Stimulated activated CD4-positive, alpha-beta T cell treated with anti-CD3 and anti-CD28 coated beads, Interleukin-4, amount 100 ng/mL, for 48 hours (primary cell): Measurements from ENCODE around the gene CENPN.

Experiments used
- DNase-seq, 2 donors: peaks; one replicate each; pipeline ENCODE4 v3.0.0-alpha.2; 2020; ENCODE audit warnings: low read depth in 2 of 2

CENPN gene

DNA sequence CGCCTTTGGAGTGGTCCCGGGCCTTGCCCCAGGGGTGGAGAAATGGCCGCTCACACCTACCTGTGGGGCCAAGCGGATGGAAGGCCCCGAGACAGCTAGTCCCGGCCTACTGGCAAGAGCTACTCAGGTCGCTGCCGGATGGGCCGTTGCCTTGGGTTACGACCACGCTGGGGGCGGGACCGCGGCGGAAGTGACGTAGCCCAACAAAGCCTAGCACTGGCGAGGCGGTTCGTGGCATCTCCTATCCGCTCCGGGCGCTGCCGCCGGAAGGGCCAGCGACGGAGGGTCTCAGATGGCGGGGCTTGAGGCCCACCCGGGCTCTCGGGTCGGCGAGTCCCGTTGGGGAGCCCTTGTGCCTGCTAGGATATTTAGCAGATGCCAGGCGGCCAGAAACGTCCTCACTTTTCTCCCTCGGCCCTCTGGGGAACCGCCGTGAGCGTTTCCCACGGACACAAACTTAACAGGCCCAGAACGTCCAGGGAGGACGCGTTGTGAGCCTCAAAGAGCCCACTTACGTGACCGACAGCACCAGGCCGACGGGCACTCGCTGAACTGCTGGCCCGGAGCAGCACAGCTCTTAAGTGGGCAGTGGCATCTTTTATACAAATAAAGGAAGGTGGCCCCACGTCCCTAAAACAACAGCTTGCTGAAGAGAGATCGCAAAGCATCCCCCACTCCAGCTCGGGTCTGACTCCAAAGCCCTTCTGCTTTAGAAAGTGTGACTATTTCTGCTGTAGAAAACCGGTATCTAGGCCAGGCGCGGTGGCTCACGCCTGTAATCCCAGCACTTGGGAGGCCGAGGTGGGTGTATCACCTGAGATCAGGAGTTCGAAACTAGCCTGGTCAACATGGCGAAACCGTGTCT is 70.3 kb downstream of the CENPN start, which contains the start of gene C16orf46:
C16orf46 (minus strand) TSS at position 163 of the 865 bp plus-strand sequence. CDS start 13,283 bp downstream, outside the sequence.
- DNase-seq, result peak; percentile 97 to 98

DNA sequence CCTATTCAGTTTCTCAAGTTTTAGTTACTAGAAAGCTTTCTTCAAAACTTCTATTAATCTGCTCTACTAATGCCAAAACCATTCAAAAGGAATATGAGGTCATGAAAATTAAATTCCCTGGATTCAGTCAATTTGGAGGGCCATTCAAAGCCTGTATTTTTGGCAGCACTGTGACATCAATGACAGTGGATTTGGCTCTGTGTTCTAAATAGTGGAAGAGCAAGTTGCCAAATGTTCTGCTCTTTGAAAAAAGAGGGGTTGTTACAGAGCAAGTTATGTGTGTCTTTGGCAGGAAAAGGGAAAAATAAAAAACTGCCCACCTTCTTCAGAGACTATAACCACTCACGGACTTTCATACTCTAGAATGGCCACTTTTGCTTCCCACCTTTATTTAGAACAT is 73.2 kb downstream of the CENPN start:
- no peak for DNase-seq

GRCh38 chr16:81081014-81081413 is 74.0 kb downstream of the CENPN start:
- no peak for DNase-seq
